Left ventricle myocardium inferior (tissue), 1 donor: ENCODE data around the gene C1orf198. TPM values are rescaled to one million over a fixed set of nuclear protein-coding genes. Genes with fewer than 3 reads are reported as not detected.

Experiments
- DNase-seq: peaks from one replicate; pipeline ENCODE4 v3.0.0-alpha.2; 2020
- H3K27ac ChIP-seq: fragments of 200-600 bp; replicated peaks from 2 replicates; pipeline ENCODE4 v1.8.0; 2021
- H3K27me3 ChIP-seq: fragments of 200-600 bp; 2 replicates; pipeline ENCODE4 v1.8.0; 2021; ENCODE audit warnings: low read depth
- H3K36me3 ChIP-seq: fragments of 200-600 bp; 2 replicates; pipeline ENCODE4 v1.8.0; 2021
- H3K4me1 ChIP-seq: fragments of 200-600 bp; 2 replicates; pipeline ENCODE4 v1.8.0; 2021
- H3K4me3 ChIP-seq: fragments of 200-600 bp; 2 replicates; pipeline ENCODE4 v1.8.0; 2021; ENCODE audit warnings: mild to moderate bottlenecking, moderate library complexity
- H3K9me3 ChIP-seq: fragments of 200-600 bp; replicated peaks from 2 replicates; pipeline ENCODE4 v1.8.0; 2021
- CTCF ChIP-seq: fragments of 200-600 bp; IDR thresholded peaks from 2 replicates; pipeline ENCODE4 v1.8.0; 2021; ENCODE audit warnings: antibody characterized with exemption, mild to moderate bottlenecking, borderline replicate concordance
- intact Hi-C: fragments of 100-400 bp; cut with micrococcal nuclease; formaldehyde crosslinking; loops from one replicate; pipeline ENCODE4 v1.11.0; 2022
- total RNA-seq: library from RNA; stranded (reverse); fragmentation: NEBNext Ultra II Directional; extraction: Animal tissue kit (Norgen Biotek cat#: 25700); gene quantifications from one replicate; pipeline ENCODE4 v1.2.1, GENCODE V29; 2021
- donor health status: DM: no; HTN: yes; CAD: no; lungs with severe emphysema.

Gene C1orf198
- total RNA-seq, 1 donor from 2014 or later = 32.7 TPM

- H3K4me1 ChIP-seq = no peaks in the 10 kb centered on the region
- intact Hi-C loops = no loop called here
- no peaks in the 10 kb centered on the region for H3K9me3 ChIP-seq
- H3K4me3 ChIP-seq = no peak overlapping the region
- DNase-seq = no peak
- no peaks in the 10 kb centered on the region for H3K36me3 ChIP-seq
- no peaks in the 10 kb centered on the region for H3K27me3 ChIP-seq
- H3K27ac ChIP-seq = no peak overlapping the region
- no peak for TF ChIP-seq CTCF
Observed at GRCh38 chr1:230790026-230790425, 78.3 kb downstream of the C1orf198 start.

GRCh38 chr1:230788561-230789275 lies 79.6 kb downstream of the C1orf198 start:
- Histone ChIP-seq H3K4me1 (no peaks in the 10 kb centered on the region), H3K27me3 (no peaks in the 10 kb centered on the region), H3K9me3 (no peaks in the 10 kb centered on the region), H3K27ac (no peak overlapping the region), H3K4me3 (no peak overlapping the region), H3K36me3 (no peaks in the 10 kb centered on the region)
- TF ChIP-seq CTCF = no peak
- intact Hi-C loops = no loop called here
- no peak for DNase-seq

GRCh38 chr1:230787471-230787870 lies 80.8 kb downstream of the C1orf198 start:
- Histone ChIP-seq H3K36me3 (no peaks in the 10 kb centered on the region), H3K9me3 (no peaks in the 10 kb centered on the region), H3K4me3 (no peak overlapping the region), H3K27ac (no peak overlapping the region), H3K4me1 (no peaks in the 10 kb centered on the region), H3K27me3 (no peaks in the 10 kb centered on the region)
- intact Hi-C loops = no loop called here
- no peak for TF ChIP-seq CTCF
- no peak for DNase-seq

Other genes starting within 250 kb of the C1orf198 start
- gene COG2, start 226.0 kb downstream of the C1orf198 start, total RNA-seq = 25.6 TPM
- 54.6 TPM for gene AGT, start 154.4 kb downstream of the C1orf198 start, total RNA-seq
- gene CAPN9, start 121.1 kb downstream of the C1orf198 start, total RNA-seq = 0.14 TPM
- gene TTC13, start 110.3 kb upstream of the C1orf198 start, total RNA-seq = 6.7 TPM
- gene ARV1, start 110.6 kb upstream of the C1orf198 start, total RNA-seq = 19.3 TPM
- 6.5 TPM for gene FAM89A, start 171.7 kb upstream of the C1orf198 start, total RNA-seq